Body of pancreas (tissue), 4 donors: Measurements from ENCODE around the gene ARHGAP24. TPM values are rescaled to one million over a fixed set of nuclear protein-coding genes. Genes with fewer than 3 reads are reported as not detected.

ENCODE experiments used
- ATAC-seq: fragments of 150-250 bp; one replicate; pipeline ENCODE4 v1.9.1; 2016
- DNase-seq, 4 donors: peaks; one replicate each; pipeline ENCODE4 v3.0.0-alpha.2; 2019
- H3K27ac ChIP-seq, 4 donors: fragments of 200-600 bp; sonication (generic); 1 replicate in 3 of 4; 2 replicates in 1 of 4; pipeline versions ENCODE4 v1.5.1 to v1.6.1; 2016 to 2019; ENCODE audit warnings: mild to moderate bottlenecking in 1 of 4, mixed read lengths in 1 of 4, moderate library complexity in 1 of 4
- H3K27me3 ChIP-seq, 2 donors: fragments of 200-600 bp; sonication (generic); one replicate each; pipeline ENCODE4 v1.6.0; 2016; ENCODE audit warnings: mild to moderate bottlenecking in 1 of 2
- H3K36me3 ChIP-seq, 2 donors: fragments of 200-600 bp; sonication (generic); replicated peaks in 1 of 2; 2 replicates each; pipeline ENCODE4 v1.5.1; 2016; ENCODE audit warnings: low read depth in 2 of 2; ENCODE audit not compliant: insufficient read depth in 1 of 2
- H3K4me1 ChIP-seq: fragments of 200-600 bp; sonication (generic); one replicate; pipeline ENCODE4 v1.6.0; 2016
- H3K4me3 ChIP-seq, 2 donors: fragments of 200-600 bp; sonication (generic); 1 replicate in 1 of 2; 2 replicates in 1 of 2; pipeline ENCODE4 v1.5.1; 2016 to 2019
- H3K9me3 ChIP-seq, 3 donors: fragments of 200-600 bp; sonication (generic); 1 replicate in 2 of 3; 2 replicates in 1 of 3; pipeline ENCODE4 v1.5.1; 2016
- CTCF ChIP-seq, 7 experiments: fragments of 450-650 bp in 4 of 7; fragments of 200-600 bp in 3 of 7; sonication (generic) in 3 of 7; IDR thresholded peaks; one replicate each; pipeline ENCODE4 v1.5.1; 2016 to 2019; ENCODE audit warnings: antibody characterized with exemption in 7 of 7
- POLR2A ChIP-seq, 3 donors: fragments of 450-650 bp; IDR thresholded peaks; one replicate each; pipeline ENCODE4 v1.6.1; 2016; ENCODE audit warnings: antibody characterized with exemption in 3 of 3, mild to moderate bottlenecking in 2 of 3
- WGBS, 2 donors: methylation state at CpG; one replicate each; pipeline ENCODE4 v1.1.5; 2017; 5-methylcytosine and 5-hydroxymethylcytosine counted together
- intact Hi-C: fragments of 100-400 bp; cut with DNase I; formaldehyde crosslinking; loops from one replicate; pipeline ENCODE4 v1.15.1; 2023
- total RNA-seq, 2 donors: library from RNA; depleted of rRNA; stranded (reverse); fragments of >200 nt; gene quantifications; one replicate each; pipeline ENCODE4 v1.1.0, GENCODE V29; 2016

The ARHGAP24 gene
- total RNA-seq, 2 donors from 2014 or later = 43.3 to 113 TPM

DNA sequence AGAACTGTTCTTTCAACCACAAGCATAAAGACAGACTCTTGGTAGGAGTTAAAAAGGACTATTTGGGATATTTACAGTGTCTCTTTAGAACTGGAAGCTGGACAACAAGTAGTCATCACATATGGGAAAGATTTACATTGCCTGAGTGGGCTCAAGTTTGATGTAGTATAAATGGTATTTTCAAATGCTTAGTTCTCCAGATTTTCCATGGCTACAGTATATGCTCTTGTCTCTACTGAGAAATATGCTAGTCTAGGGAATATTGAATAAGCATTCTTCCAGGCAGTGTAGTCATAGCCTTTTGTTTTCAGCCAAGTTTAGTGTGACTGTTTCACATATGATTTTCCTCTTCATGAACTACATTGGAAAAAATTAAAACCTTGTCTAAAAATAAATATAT, 315.6 kb downstream of the ARHGAP24 start:
- TF ChIP-seq CTCF (IDR thresholded peaks at IDR 0.05) (no peak), POLR2A (IDR thresholded peaks at IDR 0.05) (no peak)
- H3K27ac ChIP-seq = no peak overlapping the region
- intact Hi-C loops = no loop called here
- no peaks in the 10 kb centered on the region for H3K36me3 ChIP-seq
- ATAC-seq (no peak), DNase-seq (no peak)
- peaks cover 18% of the 10 kb centered on the region for H3K4me1 ChIP-seq
- no peaks in the 10 kb centered on the region for H3K9me3 ChIP-seq
- H3K27me3 ChIP-seq = no peaks in the 10 kb centered on the region
- H3K4me3 ChIP-seq = no peak overlapping the region

- Histone ChIP-seq H3K4me3 (no peak overlapping the region), H3K4me1 (peaks cover 23% of the 10 kb centered on the region), H3K27ac (no peak overlapping the region), H3K9me3 (no peaks in the 10 kb centered on the region), H3K27me3 (no peaks in the 10 kb centered on the region), H3K36me3 (no peaks in the 10 kb centered on the region)
- intact Hi-C loops = no loop called here
- no peak for DNase-seq
- no peak for ATAC-seq
- TF ChIP-seq POLR2A (IDR thresholded peaks at IDR 0.05) (no peak), CTCF (IDR thresholded peaks at IDR 0.05) (no peak)
Observed at GRCh38 chr4:85792376-85793232, 317.7 kb downstream of the ARHGAP24 start.

GRCh38 chr4:85793233-85793585, 318.3 kb downstream of the ARHGAP24 start:
- no peaks in the 10 kb centered on the region for H3K36me3 ChIP-seq
- no peaks in the 10 kb centered on the region for H3K27me3 ChIP-seq
- no peaks in the 10 kb centered on the region for H3K9me3 ChIP-seq
- H3K27ac ChIP-seq = no peak overlapping the region
- DNase-seq (no peak), ATAC-seq (no peak)
- intact Hi-C loops = no loop called here
- 75 to 81% methylated on average over 3 of the region's 3 CpGs for WGBS, 2 donors
- no peak for TF ChIP-seq CTCF (IDR thresholded peaks at IDR 0.05)
- no peak for TF ChIP-seq POLR2A (IDR thresholded peaks at IDR 0.05)
- no peak overlapping the region for H3K4me3 ChIP-seq
- peaks cover 19% of the 10 kb centered on the region for H3K4me1 ChIP-seq

GRCh38 chr4:85798012-85798770, 323.2 kb downstream of the ARHGAP24 start:
- intact Hi-C loops = no loop called here
- Histone ChIP-seq H3K4me3 (no peak overlapping the region), H3K36me3 (no peaks in the 10 kb centered on the region), H3K27ac (no peak overlapping the region), H3K9me3 (no peaks in the 10 kb centered on the region), H3K27me3 (no peaks in the 10 kb centered on the region), H3K4me1 (peaks cover 7% of the 10 kb centered on the region)
- DNase-seq (no peak), ATAC-seq (no peak)
- WGBS, 2 donors = 66 to 95% methylated on average over 2 of the region's 2 CpGs
- TF ChIP-seq POLR2A (IDR thresholded peaks at IDR 0.05) (no peak), CTCF (IDR thresholded peaks at IDR 0.05) (no peak)
